NCI-H146 treated with DMSO at 0.1 percent for 48 hours (cell line): ENCODE data around the gene TENT5C.

Experiments
- DNase-seq: peaks from one replicate; lab custom pipeline; 2025; ENCODE audit not compliant: unreplicated experiment; lab: John Stamatoyannopoulos, UW

The TENT5C gene

DNA sequence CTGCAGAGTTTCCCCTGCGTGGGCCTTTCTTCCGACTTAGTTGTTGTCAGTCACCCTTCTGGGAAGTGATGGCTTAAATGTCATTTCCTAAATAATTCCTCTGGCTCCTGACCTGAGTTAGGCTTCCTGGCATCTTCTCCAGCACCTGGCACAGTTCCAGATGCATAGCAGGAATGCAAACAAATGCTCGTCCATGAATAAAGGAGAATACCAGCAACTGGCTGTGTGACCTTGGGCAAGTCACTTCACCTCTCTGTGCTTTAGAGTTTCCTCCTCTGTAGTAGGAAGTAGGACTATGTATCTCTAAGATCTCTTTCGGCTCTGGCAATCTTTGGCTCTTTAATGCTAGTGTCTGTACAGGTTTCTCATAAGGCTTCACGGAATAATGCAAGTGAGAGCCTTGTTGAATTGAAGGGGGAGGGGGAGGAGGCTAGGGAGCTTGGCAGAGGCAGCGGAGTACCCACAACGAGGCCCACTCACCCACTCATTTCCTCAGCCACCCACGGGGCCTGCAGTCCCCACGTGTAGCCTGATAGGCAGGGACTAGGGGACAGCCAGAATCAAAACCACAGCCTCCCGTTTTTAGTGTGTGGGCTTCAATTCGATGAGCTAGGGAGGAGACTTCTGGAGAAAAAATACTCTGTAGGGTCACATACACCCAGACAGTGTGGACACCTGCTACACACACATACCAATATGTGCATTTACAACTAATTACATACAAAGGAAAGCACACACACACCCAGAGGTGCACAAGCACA is 48.1 kb downstream of the TENT5C start:
- no peak for DNase-seq

DNA sequence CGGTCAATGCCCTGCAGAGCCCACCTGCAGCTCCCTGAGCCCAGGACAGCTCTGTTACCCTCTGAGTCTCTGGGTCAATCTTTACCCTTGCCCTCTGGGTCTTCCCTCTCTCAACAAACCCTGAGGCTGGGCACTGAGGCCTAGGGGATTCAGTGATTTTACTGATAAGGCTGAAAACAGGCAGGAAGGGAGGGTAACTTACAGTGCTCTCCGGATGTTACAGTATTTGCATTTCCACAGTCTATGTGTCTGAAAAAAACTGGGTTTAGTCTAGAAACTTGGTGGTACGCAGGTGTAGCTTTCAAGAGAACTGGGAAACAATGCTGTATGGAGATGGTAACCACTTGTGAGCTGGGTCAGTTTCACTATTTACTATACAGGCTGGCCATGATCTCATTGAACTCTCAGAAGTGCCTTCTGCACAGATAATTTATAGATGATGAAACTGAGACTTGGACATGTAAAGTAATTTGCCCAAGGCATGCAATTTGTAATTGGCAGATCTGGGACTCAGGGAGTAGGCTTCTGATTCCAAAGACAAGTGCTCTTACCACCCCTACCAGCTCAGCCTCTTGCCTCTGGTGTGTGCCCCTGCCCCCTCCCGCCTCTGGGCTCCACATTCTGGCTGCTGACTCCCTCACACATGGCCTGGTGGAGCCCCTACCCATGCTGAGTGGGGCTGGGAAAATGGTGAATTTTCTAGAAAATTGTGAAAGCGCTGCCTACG is 48.8 kb downstream of the TENT5C start:
- no peak for DNase-seq

DNA sequence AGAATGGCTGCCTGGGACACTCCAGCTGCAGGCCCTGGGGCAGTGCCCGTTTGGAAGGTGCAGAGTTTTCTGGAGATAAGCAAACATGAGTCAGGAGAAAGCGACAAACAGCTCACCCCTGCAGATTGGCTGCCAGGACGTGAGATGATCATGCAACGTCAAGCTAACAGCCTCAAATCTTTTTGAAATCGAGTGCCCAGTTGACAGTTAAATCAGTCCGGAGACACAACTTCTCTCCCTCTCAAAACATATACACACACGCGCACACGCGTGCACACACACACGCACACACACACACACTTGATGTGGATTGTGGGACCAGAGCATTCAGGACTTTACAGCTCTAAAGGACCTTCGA is 49.4 kb downstream of the TENT5C start:
- no peak for DNase-seq

GRCh38 chr1:117656202-117656641 is 50.4 kb downstream of the TENT5C start:
- DNase-seq, result no peak

DNA sequence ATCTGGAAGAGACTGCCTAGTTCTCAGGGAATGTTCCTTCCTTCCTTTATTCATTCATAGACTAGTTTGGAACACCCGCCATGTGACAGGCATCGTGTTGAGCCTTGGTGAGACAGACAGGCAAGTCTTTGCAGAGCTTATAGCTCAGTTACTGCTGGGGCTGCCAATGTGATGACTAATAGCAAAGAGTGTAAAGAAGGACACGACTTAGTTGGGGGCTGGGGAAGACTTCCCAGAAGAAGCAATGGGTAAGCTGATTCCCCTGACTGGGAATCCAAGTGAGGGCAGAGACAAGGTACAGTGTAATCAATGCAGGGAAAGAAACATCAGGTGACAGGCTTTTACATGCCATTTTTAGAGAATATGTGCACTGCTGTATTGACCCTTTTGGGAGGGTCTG is 51.2 kb downstream of the TENT5C start:
- DNase-seq, result no peak

- DNase-seq, result no peak
These were observed 52.3 kb downstream of the TENT5C start for GRCh38 chr1:117657949-117658660.

DNA sequence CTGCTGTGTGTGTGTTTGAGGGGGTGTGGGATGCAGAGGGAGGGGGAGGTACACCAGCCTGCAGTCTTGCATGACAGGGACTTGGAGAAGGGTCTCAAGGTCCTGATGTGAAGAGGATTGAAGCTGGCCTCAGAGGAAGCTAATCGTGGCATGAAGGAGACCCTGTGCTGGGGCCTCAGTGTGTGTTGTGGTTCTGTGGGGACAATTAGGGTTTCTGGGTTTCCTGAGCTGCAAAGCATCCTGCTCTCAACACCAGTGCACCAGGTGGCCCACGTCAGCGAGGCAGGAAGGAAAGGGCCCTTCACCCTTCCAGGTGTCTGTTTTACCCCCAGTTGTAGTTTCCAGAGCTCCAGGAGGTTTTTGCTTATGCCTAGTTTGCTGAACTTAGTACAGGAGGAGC is 52.8 kb downstream of the TENT5C start:
- no peak for DNase-seq

GRCh38 chr1:117659550-117660270 is 53.9 kb downstream of the TENT5C start:
- no peak for DNase-seq

- no peak for DNase-seq
These were observed 54.6 kb downstream of the TENT5C start for GRCh38 chr1:117660271-117660965.

- no peak for DNase-seq
These were observed 55.2 kb downstream of the TENT5C start for GRCh38 chr1:117661027-117661426.

- DNase-seq, result no peak
These were observed 56.8 kb downstream of the TENT5C start for GRCh38 chr1:117662667-117663066.

- no peak for DNase-seq
These were observed 57.5 kb downstream of the TENT5C start for GRCh38 chr1:117663156-117663902.

GRCh38 chr1:117664314-117664713 is 58.5 kb downstream of the TENT5C start:
- DNase-seq, result no peak

GRCh38 chr1:117665556-117666270 is 59.9 kb downstream of the TENT5C start:
- no peak for DNase-seq

DNA sequence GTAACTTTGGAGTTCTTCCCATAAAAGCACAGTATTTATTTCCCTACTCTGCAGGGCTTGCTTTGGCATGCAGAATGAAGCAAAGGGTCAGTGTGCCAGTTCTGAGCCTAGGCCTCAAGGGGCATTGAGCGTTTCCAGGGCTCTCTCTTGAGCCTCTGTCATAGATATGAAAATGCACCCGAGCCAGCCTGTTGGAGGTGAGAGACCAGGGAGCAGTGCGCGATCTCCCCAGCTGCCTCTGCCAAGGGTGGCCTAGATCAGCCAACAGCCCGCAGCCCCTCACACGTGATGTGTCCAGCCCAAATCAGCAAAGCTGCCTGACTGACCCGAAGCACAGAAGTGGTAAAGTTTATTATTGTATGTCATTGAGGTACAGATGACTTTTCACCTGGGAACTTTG is 63.7 kb downstream of the TENT5C start:
- no peak for DNase-seq

GRCh38 chr1:117670976-117671780 is 65.3 kb downstream of the TENT5C start:
- no peak for DNase-seq

DNA sequence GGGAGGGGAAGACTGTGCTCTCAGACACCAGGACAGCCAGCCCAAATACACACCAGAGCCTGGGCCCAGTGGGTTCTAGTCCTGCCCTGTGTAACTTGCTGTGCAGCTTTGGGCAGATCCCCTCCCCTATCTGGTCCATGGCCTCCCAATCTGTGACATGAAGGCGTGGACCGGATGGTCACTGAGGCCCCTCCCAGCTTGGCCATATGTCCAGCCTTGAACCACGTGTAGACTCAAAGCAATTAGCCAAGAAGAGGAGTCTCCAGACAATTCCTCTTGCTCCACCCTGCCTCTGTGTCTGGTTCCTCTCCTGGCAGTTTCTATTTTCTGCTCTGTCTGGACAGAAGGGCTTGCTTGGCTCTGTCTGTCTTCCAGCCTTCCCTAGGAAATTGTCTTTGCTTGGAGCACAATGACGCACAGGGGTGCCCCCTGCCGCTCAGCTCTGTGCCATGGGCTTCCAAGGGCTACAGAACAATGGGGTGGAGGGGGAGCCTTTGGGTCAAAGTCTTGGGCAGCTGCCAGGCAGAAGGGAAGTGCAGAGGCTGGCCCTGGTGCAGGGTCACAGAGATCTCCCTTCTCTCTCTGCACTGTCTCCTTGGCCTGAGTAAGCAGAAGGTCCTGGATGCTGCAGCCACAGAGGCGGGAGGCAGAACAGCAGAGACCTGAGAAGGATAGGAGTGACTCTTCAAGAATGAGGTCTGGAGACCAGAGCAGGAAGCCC is 66.1 kb downstream of the TENT5C start:
- peak; percentile 48 for DNase-seq

DNA sequence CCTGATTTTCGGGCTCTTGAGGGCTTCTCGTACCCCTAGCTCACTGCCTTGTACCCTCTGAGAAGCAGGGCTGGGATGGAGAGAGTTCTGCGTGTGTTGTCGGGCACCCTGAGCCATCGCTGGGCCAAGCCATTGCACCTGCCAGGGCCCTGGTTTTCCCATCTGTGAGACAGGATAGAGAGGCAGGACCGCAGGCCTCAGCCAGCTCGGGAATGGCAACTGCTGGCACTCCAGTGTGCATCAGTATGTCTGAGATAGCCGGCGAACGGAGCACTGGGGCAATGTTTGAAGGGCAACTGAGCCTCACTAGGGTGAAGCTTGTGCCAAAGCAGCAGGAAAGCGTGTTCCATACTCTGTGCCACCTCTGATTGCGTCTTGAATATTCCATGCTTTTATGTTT is 66.9 kb downstream of the TENT5C start:
- no peak for DNase-seq
